GM23338 (cell line): Measurements from ENCODE around the gene ADCK2. TPM values are rescaled to one million over a fixed set of nuclear protein-coding genes. Genes with fewer than 3 reads are reported as not detected.

Experiments
- EZH2phosphoT487 ChIP-seq: fragments of 200-600 bp; sonication (generic); IDR thresholded peaks from one replicate; pipeline ENCODE4 v1.8.1; 2018; ENCODE audit warnings: antibody characterized with exemption; ENCODE audit not compliant: unreplicated experiment
- polyA plus RNA-seq: library from polyadenylated mRNA; unstranded; fragments of >200 nt; fragmentation: Nextera tagmentation; extraction: Ambion mirVana; gene quantifications from 2 replicates; pipeline ENCODE4 v1.2.1, GENCODE V29; 2016
- total RNA-seq: library from RNA; depleted of rRNA; stranded (reverse); fragments of >200 nt; shearing (Covaris generic); gene quantifications from 2 replicates; pipeline ENCODE4 v1.2.3, GENCODE V29; 2014
- TF ChIP-seq, protein P1 (sequence below): fragments of 250-450 bp; sonication (Bioruptor Pico); IDR thresholded peaks from 2 replicates; pipeline ENCODE4 v1.5.0; 2020; ENCODE audit warnings: mild to moderate bottlenecking, moderate library complexity
- TF ChIP-seq, protein P2 (sequence below): IDR thresholded peaks from 2 replicates; pipeline ENCODE4 v1.6.1; 2016; ENCODE audit warnings: antibody characterized with exemption
- TF ChIP-seq, protein P3 (sequence below), 2 experiments: fragments of 200-600 bp in 1 of 2; sonication (generic) in 1 of 2; conservative IDR thresholded peaks; 2 replicates each; pipeline versions ENCODE4 v1.5.1 to v1.6.1; 2016 to 2017; ENCODE audit warnings: antibody characterized with exemption in 2 of 2, low read depth in 2 of 2, mild to moderate bottlenecking in 2 of 2, moderate library complexity in 1 of 2

The ADCK2 gene
- total and polyA plus RNA-seq, 2 experiments from 2014 or later, result 4.7 to 14.4 TPM

DNA sequence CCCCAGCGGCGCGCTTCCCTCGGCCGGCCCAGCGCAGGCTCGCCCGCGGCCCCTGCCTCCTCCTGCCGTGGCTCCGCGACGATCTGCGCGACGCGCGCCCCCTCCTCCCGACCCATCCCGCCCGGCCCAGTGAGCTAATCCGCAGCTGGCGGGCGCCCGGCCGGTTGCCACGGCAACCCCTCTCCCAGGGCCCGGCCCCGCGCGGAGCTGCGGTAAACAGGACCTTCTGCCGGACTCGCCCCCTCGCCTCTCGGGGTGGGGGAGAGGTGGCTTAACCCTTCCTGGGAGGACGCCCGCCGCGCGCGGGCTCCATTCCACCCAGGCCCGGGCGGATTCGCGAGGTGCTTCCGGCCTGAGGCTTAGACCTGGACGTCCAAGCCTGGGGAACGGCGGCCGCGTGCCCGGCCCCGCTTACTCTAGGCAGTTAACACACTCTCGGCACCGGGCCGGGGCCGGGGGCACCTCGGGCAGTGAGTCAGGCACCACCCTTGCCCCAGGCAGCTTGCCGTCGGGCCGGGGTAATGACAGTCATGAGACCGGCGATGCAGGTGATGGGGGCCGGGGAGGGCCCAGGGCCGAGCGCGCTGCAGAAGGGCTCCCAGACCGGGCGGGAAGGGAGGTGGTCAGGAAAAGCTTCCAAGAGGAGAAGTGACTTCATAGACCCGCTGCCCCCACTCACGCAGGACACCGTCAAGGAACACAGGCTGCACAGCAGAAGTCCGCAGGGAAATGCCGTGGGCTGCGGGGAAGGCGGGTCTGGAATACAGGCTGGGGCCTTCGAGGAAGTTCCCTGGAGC lies 31.8 kb upstream of the ADCK2 start, which contains the start of gene DENND2A (continued):
- TF ChIP-seq, protein P1, sequence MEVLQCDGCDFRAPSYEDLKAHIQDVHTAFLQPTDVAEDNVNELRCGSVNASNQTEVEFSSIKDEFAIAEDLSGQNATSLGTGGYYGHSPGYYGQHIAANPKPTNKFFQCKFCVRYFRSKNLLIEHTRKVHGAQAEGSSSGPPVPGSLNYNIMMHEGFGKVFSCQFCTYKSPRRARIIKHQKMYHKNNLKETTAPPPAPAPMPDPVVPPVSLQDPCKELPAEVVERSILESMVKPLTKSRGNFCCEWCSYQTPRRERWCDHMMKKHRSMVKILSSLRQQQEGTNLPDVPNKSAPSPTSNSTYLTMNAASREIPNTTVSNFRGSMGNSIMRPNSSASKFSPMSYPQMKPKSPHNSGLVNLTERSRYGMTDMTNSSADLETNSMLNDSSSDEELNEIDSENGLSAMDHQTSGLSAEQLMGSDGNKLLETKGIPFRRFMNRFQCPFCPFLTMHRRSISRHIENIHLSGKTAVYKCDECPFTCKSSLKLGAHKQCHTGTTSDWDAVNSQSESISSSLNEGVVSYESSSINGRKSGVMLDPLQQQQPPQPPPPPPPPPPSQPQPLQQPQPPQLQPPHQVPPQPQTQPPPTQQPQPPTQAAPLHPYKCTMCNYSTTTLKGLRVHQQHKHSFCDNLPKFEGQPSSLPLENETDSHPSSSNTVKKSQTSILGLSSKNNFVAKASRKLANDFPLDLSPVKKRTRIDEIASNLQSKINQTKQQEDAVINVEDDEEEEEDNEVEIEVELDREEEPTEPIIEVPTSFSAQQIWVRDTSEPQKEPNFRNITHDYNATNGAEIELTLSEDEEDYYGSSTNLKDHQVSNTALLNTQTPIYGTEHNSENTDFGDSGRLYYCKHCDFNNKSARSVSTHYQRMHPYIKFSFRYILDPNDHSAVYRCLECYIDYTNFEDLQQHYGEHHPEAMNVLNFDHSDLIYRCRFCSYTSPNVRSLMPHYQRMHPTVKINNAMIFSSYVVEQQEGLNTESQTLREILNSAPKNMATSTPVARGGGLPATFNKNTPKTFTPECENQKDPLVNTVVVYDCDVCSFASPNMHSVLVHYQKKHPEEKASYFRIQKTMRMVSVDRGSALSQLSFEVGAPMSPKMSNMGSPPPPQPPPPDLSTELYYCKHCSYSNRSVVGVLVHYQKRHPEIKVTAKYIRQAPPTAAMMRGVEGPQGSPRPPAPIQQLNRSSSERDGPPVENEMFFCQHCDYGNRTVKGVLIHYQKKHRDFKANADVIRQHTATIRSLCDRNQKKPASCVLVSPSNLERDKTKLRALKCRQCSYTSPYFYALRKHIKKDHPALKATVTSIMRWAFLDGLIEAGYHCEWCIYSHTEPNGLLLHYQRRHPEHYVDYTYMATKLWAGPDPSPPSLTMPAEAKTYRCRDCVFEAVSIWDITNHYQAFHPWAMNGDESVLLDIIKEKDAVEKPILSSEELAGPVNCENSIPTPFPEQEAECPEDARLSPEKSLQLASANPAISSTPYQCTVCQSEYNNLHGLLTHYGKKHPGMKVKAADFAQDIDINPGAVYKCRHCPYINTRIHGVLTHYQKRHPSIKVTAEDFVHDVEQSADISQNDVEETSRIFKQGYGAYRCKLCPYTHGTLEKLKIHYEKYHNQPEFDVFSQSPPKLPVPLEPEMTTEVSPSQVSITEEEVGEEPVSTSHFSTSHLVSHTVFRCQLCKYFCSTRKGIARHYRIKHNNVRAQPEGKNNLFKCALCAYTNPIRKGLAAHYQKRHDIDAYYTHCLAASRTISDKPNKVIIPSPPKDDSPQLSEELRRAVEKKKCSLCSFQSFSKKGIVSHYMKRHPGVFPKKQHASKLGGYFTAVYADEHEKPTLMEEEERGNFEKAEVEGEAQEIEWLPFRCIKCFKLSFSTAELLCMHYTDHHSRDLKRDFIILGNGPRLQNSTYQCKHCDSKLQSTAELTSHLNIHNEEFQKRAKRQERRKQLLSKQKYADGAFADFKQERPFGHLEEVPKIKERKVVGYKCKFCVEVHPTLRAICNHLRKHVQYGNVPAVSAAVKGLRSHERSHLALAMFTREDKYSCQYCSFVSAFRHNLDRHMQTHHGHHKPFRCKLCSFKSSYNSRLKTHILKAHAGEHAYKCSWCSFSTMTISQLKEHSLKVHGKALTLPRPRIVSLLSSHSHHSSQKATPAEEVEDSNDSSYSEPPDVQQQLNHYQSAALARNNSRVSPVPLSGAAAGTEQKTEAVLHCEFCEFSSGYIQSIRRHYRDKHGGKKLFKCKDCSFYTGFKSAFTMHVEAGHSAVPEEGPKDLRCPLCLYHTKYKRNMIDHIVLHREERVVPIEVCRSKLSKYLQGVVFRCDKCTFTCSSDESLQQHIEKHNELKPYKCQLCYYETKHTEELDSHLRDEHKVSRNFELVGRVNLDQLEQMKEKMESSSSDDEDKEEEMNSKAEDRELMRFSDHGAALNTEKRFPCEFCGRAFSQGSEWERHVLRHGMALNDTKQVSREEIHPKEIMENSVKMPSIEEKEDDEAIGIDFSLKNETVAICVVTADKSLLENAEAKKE (CRISPR knock-in tag), result no peak
- TF ChIP-seq, protein P2, sequence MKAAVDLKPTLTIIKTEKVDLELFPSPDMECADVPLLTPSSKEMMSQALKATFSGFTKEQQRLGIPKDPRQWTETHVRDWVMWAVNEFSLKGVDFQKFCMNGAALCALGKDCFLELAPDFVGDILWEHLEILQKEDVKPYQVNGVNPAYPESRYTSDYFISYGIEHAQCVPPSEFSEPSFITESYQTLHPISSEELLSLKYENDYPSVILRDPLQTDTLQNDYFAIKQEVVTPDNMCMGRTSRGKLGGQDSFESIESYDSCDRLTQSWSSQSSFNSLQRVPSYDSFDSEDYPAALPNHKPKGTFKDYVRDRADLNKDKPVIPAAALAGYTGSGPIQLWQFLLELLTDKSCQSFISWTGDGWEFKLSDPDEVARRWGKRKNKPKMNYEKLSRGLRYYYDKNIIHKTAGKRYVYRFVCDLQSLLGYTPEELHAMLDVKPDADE, result no peak; the same call in 1 of the 2 replicates
- TF ChIP-seq EZH2phosphoT487, result no peak
- TF ChIP-seq, protein P3, sequence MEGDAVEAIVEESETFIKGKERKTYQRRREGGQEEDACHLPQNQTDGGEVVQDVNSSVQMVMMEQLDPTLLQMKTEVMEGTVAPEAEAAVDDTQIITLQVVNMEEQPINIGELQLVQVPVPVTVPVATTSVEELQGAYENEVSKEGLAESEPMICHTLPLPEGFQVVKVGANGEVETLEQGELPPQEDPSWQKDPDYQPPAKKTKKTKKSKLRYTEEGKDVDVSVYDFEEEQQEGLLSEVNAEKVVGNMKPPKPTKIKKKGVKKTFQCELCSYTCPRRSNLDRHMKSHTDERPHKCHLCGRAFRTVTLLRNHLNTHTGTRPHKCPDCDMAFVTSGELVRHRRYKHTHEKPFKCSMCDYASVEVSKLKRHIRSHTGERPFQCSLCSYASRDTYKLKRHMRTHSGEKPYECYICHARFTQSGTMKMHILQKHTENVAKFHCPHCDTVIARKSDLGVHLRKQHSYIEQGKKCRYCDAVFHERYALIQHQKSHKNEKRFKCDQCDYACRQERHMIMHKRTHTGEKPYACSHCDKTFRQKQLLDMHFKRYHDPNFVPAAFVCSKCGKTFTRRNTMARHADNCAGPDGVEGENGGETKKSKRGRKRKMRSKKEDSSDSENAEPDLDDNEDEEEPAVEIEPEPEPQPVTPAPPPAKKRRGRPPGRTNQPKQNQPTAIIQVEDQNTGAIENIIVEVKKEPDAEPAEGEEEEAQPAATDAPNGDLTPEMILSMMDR (conservative IDR thresholded peaks at IDR 0.05; ENCODE audit: low read depth in 2 of 2), result no peak
